ENCODE results near the gene ITIH4.
"Not testable (repeated sequence)": the region's sequence is repeated elsewhere in the genome, so short reads cannot be mapped to it uniquely, and the experiment has no call there.

ITIH4 gene

GRCh38 chr3:52786330-52787215 is 43.9 kb downstream of the ITIH4 start:
- no peak for DNase-seq (ENCODE audit: low read depth in 2 of 2, low spot score in 1 of 2)

GRCh38 chr3:52784931-52785590 is 45.4 kb downstream of the ITIH4 start:
- no peak for DNase-seq (ENCODE audit: low read depth in 2 of 2, low spot score in 1 of 2)

- DNase-seq (ENCODE audit: low read depth in 2 of 2, low spot score in 1 of 2): no peak
Measured at GRCh38 chr3:52784021-52784621, 46.4 kb downstream of the ITIH4 start.

- DNase-seq (ENCODE audit: low read depth in 2 of 2, low spot score in 1 of 2): no peak
Measured at GRCh38 chr3:52783211-52783555, 47.3 kb downstream of the ITIH4 start.

- DNase-seq (ENCODE audit: low read depth in 2 of 2, low spot score in 1 of 2): no peak
Measured at GRCh38 chr3:52782412-52783210, 47.9 kb downstream of the ITIH4 start.

GRCh38 chr3:52781741-52782140 is 48.7 kb downstream of the ITIH4 start:
- no peak for DNase-seq (ENCODE audit: low read depth in 2 of 2, low spot score in 1 of 2)

- DNase-seq (ENCODE audit: low read depth in 2 of 2, low spot score in 1 of 2): no peak
Measured at GRCh38 chr3:52779837-52780585, 50.5 kb downstream of the ITIH4 start.

- DNase-seq (ENCODE audit: low read depth in 2 of 2, low spot score in 1 of 2): no peak
Measured at GRCh38 chr3:52779011-52779836, 51.2 kb downstream of the ITIH4 start.

GRCh38 chr3:52777959-52778805 is 52.3 kb downstream of the ITIH4 start:
- DNase-seq (ENCODE audit: low read depth in 2 of 2, low spot score in 1 of 2): no peak

- no peak for DNase-seq (ENCODE audit: low read depth in 2 of 2, low spot score in 1 of 2)
Measured at GRCh38 chr3:52777127-52777958, 53.1 kb downstream of the ITIH4 start, which contains the start of gene ITIH1. Gene ITIH1, plus strand, starts transcription at chr3:52777599. Its CDS starts 17 bp downstream, at chr3:52777616.

- DNase-seq (ENCODE audit: low read depth in 2 of 2, low spot score in 1 of 2): not testable (repeated sequence)
Measured at GRCh38 chr3:52776486-52776885, 54.0 kb downstream of the ITIH4 start.

- DNase-seq (ENCODE audit: low read depth in 2 of 2, low spot score in 1 of 2): no peak
Measured at GRCh38 chr3:52775877-52776276, 54.6 kb downstream of the ITIH4 start.

GRCh38 chr3:52774901-52775864 is 55.3 kb downstream of the ITIH4 start:
- no peak for DNase-seq (ENCODE audit: low read depth in 2 of 2, low spot score in 1 of 2)

- DNase-seq (ENCODE audit: low read depth in 2 of 2, low spot score in 1 of 2): no peak
Measured at GRCh38 chr3:52774066-52774713, 56.3 kb downstream of the ITIH4 start.

- no peak for DNase-seq (ENCODE audit: low read depth in 2 of 2, low spot score in 1 of 2)
Measured at GRCh38 chr3:52773361-52774065, 57.0 kb downstream of the ITIH4 start.

- no peak for DNase-seq (ENCODE audit: low read depth in 2 of 2, low spot score in 1 of 2)
Measured at GRCh38 chr3:52771702-52772101, 58.8 kb downstream of the ITIH4 start.
